HepG2 (cell line): ENCODE results near the gene CORO7. TPM values are rescaled to one million over a fixed set of nuclear protein-coding genes. Genes with fewer than 3 reads are reported as not detected.

Source experiments
- BRCA1 ChIP-seq: sonication (generic); formaldehyde crosslinking; IDR thresholded peaks from 2 replicates; pipeline ENCODE4 v1.4.0; 2020; ENCODE audit warnings: missing genetic modification reagents
- FOXK2 ChIP-seq: fragments of 450-650 bp; IDR thresholded peaks from 2 replicates; pipeline ENCODE4 v1.6.1; 2016
- HNRNPL ChIP-seq: fragments of 200-400 bp; formaldehyde crosslinking; IDR thresholded peaks from 2 replicates; pipeline ENCODE4 v1.6.1; 2017; ENCODE audit warnings: mild to moderate bottlenecking, low read depth, low read length
- IKZF4 ChIP-seq: sonication (generic); formaldehyde crosslinking; IDR thresholded peaks from 2 replicates; pipeline ENCODE4 v1.5.1; 2020; ENCODE audit warnings: borderline replicate concordance, mild to moderate bottlenecking, low read depth, missing genetic modification reagents; ENCODE audit errors: not compliant biosample characterization
- LCORL ChIP-seq, 2 experiments: fragments of 450-650 bp in 1 of 2; sonication (generic) in 1 of 2; formaldehyde crosslinking in 1 of 2; IDR thresholded peaks; 2 replicates each; pipeline versions ENCODE4 v1.5.0 to v1.6.1; 2017 to 2020; ENCODE audit warnings: antibody characterized with exemption in 1 of 2, missing genetic modification reagents in 1 of 2
- MXI1 ChIP-seq: IDR thresholded peaks from 3 replicates; pipeline ENCODE4 v1.6.1; 2012; ENCODE audit warnings: low read depth, low read length, inconsistent platforms, borderline replicate concordance
- NCOA1 ChIP-seq: sonication (generic); formaldehyde crosslinking; IDR thresholded peaks from 2 replicates; pipeline ENCODE4 v1.9.0; 2021; ENCODE audit warnings: missing genetic modification reagents
- NR2C2 ChIP-seq: sonication (generic); formaldehyde crosslinking; IDR thresholded peaks from 2 replicates; pipeline ENCODE4 v1.4.0; 2020; ENCODE audit warnings: missing genetic modification reagents, mild to moderate bottlenecking, moderate library complexity, borderline replicate concordance
- PCBP1 ChIP-seq: fragments of 200-400 bp; formaldehyde crosslinking; IDR thresholded peaks from 2 replicates; pipeline ENCODE4 v1.6.1; 2017; ENCODE audit warnings: mild to moderate bottlenecking, low read depth, low read length, borderline replicate concordance
- TIGD3 ChIP-seq: sonication (generic); formaldehyde crosslinking; IDR thresholded peaks from 2 replicates; pipeline ENCODE4 v1.5.1; 2020; ENCODE audit warnings: mild to moderate bottlenecking, missing genetic modification reagents, borderline replicate concordance
- ZBTB33 ChIP-seq: sonication (generic); formaldehyde crosslinking; IDR thresholded peaks from 2 replicates; pipeline ENCODE4 v1.4.0; 2020; ENCODE audit warnings: missing genetic modification reagents
- ZBTB34 ChIP-seq: sonication (generic); formaldehyde crosslinking; IDR thresholded peaks from 2 replicates; pipeline ENCODE4 v1.8.0; 2022; ENCODE audit warnings: mild to moderate bottlenecking, missing genetic modification reagents
- ZC3H13 ChIP-seq: sonication (generic); formaldehyde crosslinking; IDR thresholded peaks from 2 replicates; pipeline ENCODE4 v1.8.1; 2023; ENCODE audit warnings: mild to moderate bottlenecking, missing genetic modification reagents, moderate library complexity
- ZHX1 ChIP-seq: sonication (generic); formaldehyde crosslinking; IDR thresholded peaks from 2 replicates; pipeline ENCODE4 v1.8.1; 2022; ENCODE audit warnings: low read depth, mild to moderate bottlenecking, missing genetic modification reagents
- ZNF235 ChIP-seq: sonication (generic); formaldehyde crosslinking; IDR thresholded peaks from 2 replicates; pipeline ENCODE4 v1.8.1; 2023; ENCODE audit warnings: mild to moderate bottlenecking, missing genetic modification reagents, borderline replicate concordance
- ZNF766 ChIP-seq: sonication (generic); formaldehyde crosslinking; IDR thresholded peaks from 2 replicates; pipeline ENCODE4 v1.5.0; 2020; ENCODE audit warnings: missing genetic modification reagents, borderline replicate concordance
- ZSCAN29 ChIP-seq: sonication (generic); formaldehyde crosslinking; conservative IDR thresholded peaks from 2 replicates; pipeline ENCODE4 v1.4.0; 2020; ENCODE audit warnings: mild to moderate bottlenecking, missing genetic modification reagents
- polyA plus RNA-seq, 8 experiments: library from polyadenylated mRNA; depleted of rRNA in 3 of 8; stranded (reverse) in 7 of 8; unstranded in 1 of 8; fragments of >200 nt; fragmentation: Illumina TruSeq in 4 of 8; extraction: Trizol in 4 of 8; gene quantifications; 2 replicates each; pipeline versions ENCODE4 v1.2.1 to v1.2.3, GENCODE V29; 2011 to 2016; ENCODE audit warnings: low read depth in 4 of 8, missing spikeins in 1 of 8, mixed read lengths in 1 of 8; ENCODE audit not compliant: insufficient read depth in 1 of 8
- total RNA-seq, 5 experiments: library from RNA; depleted of rRNA; stranded (reverse); fragments of >200 nt; fragmentation: Illumina TruSeq; extraction: Trizol; gene quantifications; 2 replicates each; pipeline ENCODE4 v1.2.3, GENCODE V29; 2016; ENCODE audit warnings: low read depth in 1 of 5

Gene CORO7
- total and polyA plus RNA-seq, 2 of the 13 experiments (the other 11 are each of a cell fraction or from before 2014, with no cell fraction given) = 9.9 to 14.3 TPM

GRCh38 chr16:4381935-4382794 is 34.2 kb downstream of the CORO7 start (continued):
- TF ChIP-seq ZHX1 (CRISPR knock-in tag) (0 out of 2 replicates have a peak, but pooled peaks have one; percentile 26), LCORL (IDR thresholded peaks at IDR 0.05) (no peak), LCORL (CRISPR knock-in tag; IDR thresholded peaks at IDR 0.05) (no peak), HNRNPL (0 out of 2 replicates have a peak, but pooled peaks have one; percentile 6), ZBTB33 (peak; percentile 96), BRCA1 (CRISPR knock-in tag) (no peak), FOXK2 (no peak), TIGD3 (CRISPR knock-in tag) (no peak), IKZF4 (no peak), NR2C2 (CRISPR knock-in tag) (no peak), ZC3H13 (peak; percentile 87), ZBTB34 (CRISPR knock-in tag) (no peak), MXI1 (no peak), ZNF235 (CRISPR knock-in tag) (no peak), PCBP1 (no peak), NCOA1 (CRISPR knock-in tag) (no peak), ZSCAN29 (no peak), ZNF766 (no peak)
